ENCODE data around the gene F2R. TPM values are rescaled to one million over a fixed set of nuclear protein-coding genes. Genes with fewer than 3 reads are reported as not detected.
"Not testable (repeated sequence)": the region's sequence is repeated elsewhere in the genome, so short reads cannot be mapped to it uniquely, and the experiment has no call there.

Gene F2R
- total and polyA plus RNA-seq, 2 donors from 2014 or later = 14.6 to 15.3 TPM

GRCh38 chr5:76679231-76679630, 36.7 kb upstream of the F2R start:
- Histone ChIP-seq H3K9me3 (ENCODE audit: control insufficient read depth in 2 of 3, insufficient read depth in 1 of 3, low read length in 3 of 3) (no peaks in the 10 kb centered on the region), H3K4me3 (ENCODE audit: low read length in 3 of 3) (no peak overlapping the region), H3K27ac (ENCODE audit: low read depth in 2 of 2, low read length in 2 of 2) (no peak overlapping the region), H3K9ac (ENCODE audit: low read length in 3 of 3) (no peak overlapping the region), H3K4me1 (ENCODE audit: control insufficient read depth in 2 of 3, insufficient read depth in 2 of 3, low read depth in 1 of 3, low read length in 3 of 3) (peaks cover 0 to 2% (median 0%) of the 10 kb centered on the region in 3 donors), H3K36me3 (ENCODE audit: control insufficient read depth in 2 of 3, insufficient read depth in 3 of 3, low read length in 3 of 3) (peaks cover 0 to 4% (median 0%) of the 10 kb centered on the region in 3 donors), H3K27me3 (ENCODE audit: control insufficient read depth, insufficient read depth, low read length) (no peaks in the 10 kb centered on the region)
- FAIRE-seq (no peak), DNase-seq (no peak)
- no peak for TF ChIP-seq CTCF (IDR thresholded peaks at IDR 0.05; ENCODE audit: borderline replicate concordance, extremely low read depth, insufficient read depth)
- intact Hi-C loops (cut with DNase I) = no loop called here

GRCh38 chr5:76680826-76681225, 35.1 kb upstream of the F2R start:
- H3K9me3 ChIP-seq (ENCODE audit: control insufficient read depth in 2 of 3, insufficient read depth in 1 of 3, low read length in 3 of 3); H3K4me3 ChIP-seq (ENCODE audit: low read length in 3 of 3); DNase-seq; intact Hi-C loops (cut with DNase I); H3K27me3 ChIP-seq (ENCODE audit: control insufficient read depth, insufficient read depth, low read length); H3K36me3 ChIP-seq (ENCODE audit: control insufficient read depth in 2 of 3, insufficient read depth in 3 of 3, low read length in 3 of 3); H3K9ac ChIP-seq (ENCODE audit: low read length in 3 of 3); H3K27ac ChIP-seq (ENCODE audit: low read depth in 2 of 2, low read length in 2 of 2); FAIRE-seq: not testable (repeated sequence)
- H3K4me1 ChIP-seq (ENCODE audit: control insufficient read depth in 2 of 3, insufficient read depth in 2 of 3, low read depth in 1 of 3, low read length in 3 of 3) = peaks cover 0 to 11% (median 4%) of the 10 kb centered on the region in 3 donors

GRCh38 chr5:76681287-76681686, 34.6 kb upstream of the F2R start:
- Histone ChIP-seq H3K27ac (ENCODE audit: low read depth in 2 of 2, low read length in 2 of 2) (no peak overlapping the region), H3K4me3 (ENCODE audit: low read length in 3 of 3) (no peak overlapping the region), H3K9ac (ENCODE audit: low read length in 3 of 3) (no peak overlapping the region), H3K27me3 (ENCODE audit: control insufficient read depth, insufficient read depth, low read length) (no peaks in the 10 kb centered on the region), H3K36me3 (ENCODE audit: control insufficient read depth in 2 of 3, insufficient read depth in 3 of 3, low read length in 3 of 3) (peaks cover 0 to 4% (median 0%) of the 10 kb centered on the region in 3 donors), H3K4me1 (ENCODE audit: control insufficient read depth in 2 of 3, insufficient read depth in 2 of 3, low read depth in 1 of 3, low read length in 3 of 3) (peaks cover 0 to 11% (median 5%) of the 10 kb centered on the region in 3 donors), H3K9me3 (ENCODE audit: control insufficient read depth in 2 of 3, insufficient read depth in 1 of 3, low read length in 3 of 3) (no peaks in the 10 kb centered on the region)
- FAIRE-seq = no peak
- intact Hi-C loops (cut with DNase I) = no loop called here
- TF ChIP-seq CTCF (IDR thresholded peaks at IDR 0.05; ENCODE audit: borderline replicate concordance, extremely low read depth, insufficient read depth) = no peak
- no peak for DNase-seq

- FAIRE-seq (no peak), DNase-seq (no peak)
- intact Hi-C loops (cut with DNase I) = no loop called here
These were observed 33.5 kb upstream of the F2R start for GRCh38 chr5:76682387-76682786.

More at GRCh38 chr5:76682387-76682786, 33.5 kb upstream of the F2R start:
- Histone ChIP-seq H3K27me3 (ENCODE audit: control insufficient read depth, insufficient read depth, low read length) (no peaks in the 10 kb centered on the region), H3K27ac (ENCODE audit: low read depth in 2 of 2, low read length in 2 of 2) (no peak overlapping the region), H3K36me3 (ENCODE audit: control insufficient read depth in 2 of 3, insufficient read depth in 3 of 3, low read length in 3 of 3) (no peaks in the 10 kb centered on the region), H3K4me1 (ENCODE audit: control insufficient read depth in 2 of 3, insufficient read depth in 2 of 3, low read depth in 1 of 3, low read length in 3 of 3) (peaks cover 0 to 11% (median 5%) of the 10 kb centered on the region in 3 donors), H3K9me3 (ENCODE audit: control insufficient read depth in 2 of 3, insufficient read depth in 1 of 3, low read length in 3 of 3) (no peaks in the 10 kb centered on the region), H3K4me3 (ENCODE audit: low read length in 3 of 3) (no peak overlapping the region), H3K9ac (ENCODE audit: low read length in 3 of 3) (no peak overlapping the region)
- no peak for TF ChIP-seq CTCF (IDR thresholded peaks at IDR 0.05; ENCODE audit: borderline replicate concordance, extremely low read depth, insufficient read depth)

Data from kidney (tissue), 14 donors.